K562 treated with DMSO at 1 percent for 48 hours (cell line): ENCODE data around the gene GDAP1L1. TPM values are rescaled to one million over a fixed set of nuclear protein-coding genes. Genes with fewer than 3 reads are reported as not detected.

Experiments used
- total RNA-seq: library from RNA; unstranded; fragments of 300-600 nt; gene quantifications from 2 replicates; pipeline ENCODE4 v1.2.3, GENCODE V29; 2022; ENCODE audit warnings: low replicate concordance; ENCODE audit errors: extremely low read depth

Gene GDAP1L1
- not detected in 2 replicates for total RNA-seq

DNA sequence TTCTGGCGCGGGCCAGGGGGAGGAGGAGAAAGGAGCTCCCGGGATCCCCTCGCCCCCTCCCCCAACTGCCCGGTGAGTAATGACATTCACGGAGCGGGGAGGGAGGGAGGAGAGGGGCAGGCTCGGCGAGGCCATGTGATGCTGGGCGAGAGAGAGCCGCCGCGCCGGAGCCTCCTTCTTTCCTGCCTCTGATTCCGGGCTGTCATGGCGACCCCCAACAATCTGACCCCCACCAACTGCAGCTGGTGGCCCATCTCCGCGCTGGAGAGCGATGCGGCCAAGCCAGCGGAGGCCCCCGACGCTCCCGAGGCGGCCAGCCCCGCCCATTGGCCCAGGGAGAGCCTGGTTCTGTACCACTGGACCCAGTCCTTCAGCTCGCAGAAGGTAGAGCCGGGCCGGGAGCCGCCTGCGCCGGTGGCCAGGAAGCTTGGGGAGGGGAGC lies at the start of gene GDAP1L1:
GDAP1L1 (plus strand) TSS at position 178 of the 441 bp plus-strand sequence; CDS start at position 205, 27 bp downstream.

DNA sequence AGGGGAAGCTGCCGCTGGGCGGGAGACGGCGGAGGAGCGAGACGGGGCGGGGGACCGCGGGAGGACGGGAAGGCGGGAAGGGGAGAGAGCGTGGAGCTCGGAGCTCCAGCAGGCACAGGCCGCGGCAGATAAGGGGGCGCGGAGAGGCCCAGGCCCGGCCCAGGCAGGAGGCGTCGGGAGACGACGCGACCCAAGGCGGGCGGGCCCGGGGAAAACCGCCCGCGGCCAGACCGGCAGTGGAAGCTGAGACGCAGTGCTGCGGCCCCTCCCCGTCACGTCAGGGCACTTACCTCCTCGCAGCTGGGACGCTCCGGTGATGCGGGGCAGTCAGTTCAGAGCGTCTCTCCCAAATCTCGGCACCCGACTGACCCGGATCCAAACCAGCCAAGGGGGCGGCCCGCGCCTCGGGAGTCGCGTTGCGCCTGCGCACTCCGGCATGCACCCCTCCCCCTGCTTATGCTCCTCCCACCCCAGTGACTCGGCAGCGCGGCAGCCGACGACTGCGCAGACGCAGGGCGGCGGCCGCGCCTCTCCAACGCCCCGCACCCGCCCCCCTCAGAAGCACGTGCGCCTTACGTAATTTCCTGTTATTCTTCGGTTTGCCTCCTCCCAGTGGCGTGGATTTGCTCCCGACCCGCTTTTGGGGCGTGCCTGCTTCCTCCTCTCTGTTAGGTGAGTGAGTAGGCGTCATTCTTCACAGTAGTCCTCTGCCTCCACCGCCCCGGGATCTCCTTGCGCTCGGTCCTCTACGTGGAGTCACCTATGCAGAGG lies 36.5 kb upstream of the GDAP1L1 start, which contains the start of gene OSER1:
OSER1 (minus strand) TSS at position 366 of the 771 bp plus-strand sequence. CDS start 3,814 bp downstream, outside the sequence.

DNA sequence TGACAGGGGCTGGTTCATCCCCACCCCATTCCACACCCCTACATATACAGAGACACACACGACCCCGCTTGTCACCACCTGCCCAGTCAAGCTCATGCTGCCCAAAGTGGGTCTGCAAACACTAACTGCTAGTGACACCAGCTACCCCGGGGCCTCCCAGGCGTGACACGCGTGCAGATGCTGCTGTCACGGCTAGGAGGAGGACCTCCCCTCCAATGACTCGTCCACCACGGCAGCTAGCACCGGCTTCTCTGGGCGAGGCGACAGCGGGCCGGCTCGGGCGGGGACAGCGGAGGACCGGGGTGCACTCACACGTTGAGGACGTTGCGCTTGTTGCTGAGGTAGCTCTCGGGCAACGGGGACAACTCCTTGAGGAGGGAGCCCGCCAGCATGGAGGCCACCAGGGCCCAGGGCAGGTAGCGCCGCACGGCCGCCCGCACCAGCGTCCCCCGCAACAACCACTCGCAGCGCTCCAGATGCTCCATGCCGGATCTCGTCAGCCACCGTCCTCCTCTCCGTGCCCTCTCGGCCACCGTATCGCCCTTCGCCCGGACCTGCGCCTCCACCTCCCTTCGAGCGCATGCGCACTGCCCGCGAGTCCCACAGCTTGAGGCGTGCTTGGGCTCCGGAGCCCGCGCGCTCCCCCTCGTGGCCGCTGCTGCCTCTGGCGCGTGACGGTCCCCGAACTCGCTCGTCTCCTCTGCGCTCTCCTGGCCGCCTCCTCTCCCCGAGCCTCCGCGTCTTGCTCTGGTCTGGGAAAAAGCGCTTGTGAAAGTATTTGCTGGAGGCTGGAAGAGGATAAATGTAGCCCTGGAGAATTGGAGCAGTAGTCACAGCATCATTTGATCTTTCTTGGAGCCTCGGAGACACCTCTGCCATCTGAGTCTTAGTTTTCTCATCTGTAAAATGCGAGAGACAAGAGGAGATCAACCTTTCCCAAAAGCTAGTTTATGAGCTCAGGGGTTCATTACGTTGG lies 63.8 kb downstream of the GDAP1L1 start, which contains the start of gene FITM2:
FITM2 (minus strand) TSS at position 539 of the 976 bp plus-strand sequence; CDS start at position 485, 54 bp downstream.

Other genes starting within 250 kb of the GDAP1L1 start
- gene JPH2, start 60.1 kb upstream of the GDAP1L1 start, total RNA-seq: not detected in 2 replicates
- gene OSER1, start 36.5 kb upstream of the GDAP1L1 start, total RNA-seq: not detected in 2 replicates
- not detected in 2 replicates for gene FITM2, start 63.9 kb downstream of the GDAP1L1 start, total RNA-seq
- gene R3HDML, start 89.7 kb downstream of the GDAP1L1 start, total RNA-seq: not detected in 2 replicates
- gene HNF4A, start 108.4 kb downstream of the GDAP1L1 start, total RNA-seq: not detected in 2 replicates
- not detected in 2 replicates for gene TTPAL, start 228.6 kb downstream of the GDAP1L1 start, total RNA-seq